ENCODE results near the gene GGTA1. TPM values are rescaled to one million over a fixed set of nuclear protein-coding genes. Genes with fewer than 3 reads are reported as not detected.

Gene GGTA1
- total and polyA plus RNA-seq, 2 experiments from 2014 or later = 0.16 TPM; not detected in 1

DNA sequence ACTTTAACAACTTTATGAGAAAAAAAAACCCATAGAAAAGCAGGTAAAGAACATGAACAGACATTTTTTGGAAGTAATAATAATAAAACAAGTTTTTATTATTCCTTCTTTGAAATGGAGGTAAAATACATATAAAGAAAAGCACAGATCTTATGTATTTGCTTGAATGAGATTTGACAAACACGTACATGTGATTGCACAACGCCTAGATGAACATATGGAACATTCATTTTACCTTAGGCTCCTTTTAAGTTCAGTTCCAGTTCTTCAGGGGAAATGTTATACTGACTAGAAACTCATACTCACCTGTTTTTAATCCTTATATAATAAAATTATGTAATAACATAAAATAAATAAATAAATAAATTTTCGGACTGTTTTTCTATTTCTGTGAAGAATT, 61.8 kb downstream of the GGTA1 start:
- ATAC-seq (no peak), DNase-seq (ENCODE audit: low spot score) (no peak)
- Histone ChIP-seq H3K4me3 (no peak overlapping the region), H3K4me1 (ENCODE audit: insufficient read depth) (no peaks in the 10 kb centered on the region), H3K27ac (ENCODE audit: low read depth) (no peak overlapping the region), H4K20me1 (replicated peaks; ENCODE audit: insufficient read depth) (no peaks in the 10 kb centered on the region), H3K4me2 (no peak overlapping the region), H3K36me3 (ENCODE audit: insufficient read depth) (no peaks in the 10 kb centered on the region), H2AFZ (no peak overlapping the region), H3K79me2 (replicated peaks; ENCODE audit: insufficient read depth) (no peaks in the 10 kb centered on the region), H3F3A (replicated peaks; ENCODE audit: low read depth) (no peaks in the 10 kb centered on the region), H3K9me2 (ENCODE audit: insufficient read depth) (no peaks in the 10 kb centered on the region), H3K27me3 (ENCODE audit: insufficient read depth) (no peaks in the 10 kb centered on the region)
- H3K36me3 Mint-ChIP-seq (ENCODE audit: low read depth) = no peaks in the 10 kb centered on the region
- H3K27ac Mint-ChIP-seq = no peak overlapping the region
- no peak for TF ChIP-seq EZH2 (IDR thresholded peaks at IDR 0.05; ENCODE audit: low read depth, unreplicated experiment)
- TF ChIP-seq NANOG (IDR thresholded peaks at IDR 0.05; ENCODE audit: borderline replicate concordance) = no peak
- no peak for TF ChIP-seq REST (IDR thresholded peaks at IDR 0.05; ENCODE audit: unreplicated experiment)
- TF ChIP-seq JUNB (IDR thresholded peaks at IDR 0.05; ENCODE audit: unreplicated experiment) = no peak
- TF ChIP-seq, protein P1, sequence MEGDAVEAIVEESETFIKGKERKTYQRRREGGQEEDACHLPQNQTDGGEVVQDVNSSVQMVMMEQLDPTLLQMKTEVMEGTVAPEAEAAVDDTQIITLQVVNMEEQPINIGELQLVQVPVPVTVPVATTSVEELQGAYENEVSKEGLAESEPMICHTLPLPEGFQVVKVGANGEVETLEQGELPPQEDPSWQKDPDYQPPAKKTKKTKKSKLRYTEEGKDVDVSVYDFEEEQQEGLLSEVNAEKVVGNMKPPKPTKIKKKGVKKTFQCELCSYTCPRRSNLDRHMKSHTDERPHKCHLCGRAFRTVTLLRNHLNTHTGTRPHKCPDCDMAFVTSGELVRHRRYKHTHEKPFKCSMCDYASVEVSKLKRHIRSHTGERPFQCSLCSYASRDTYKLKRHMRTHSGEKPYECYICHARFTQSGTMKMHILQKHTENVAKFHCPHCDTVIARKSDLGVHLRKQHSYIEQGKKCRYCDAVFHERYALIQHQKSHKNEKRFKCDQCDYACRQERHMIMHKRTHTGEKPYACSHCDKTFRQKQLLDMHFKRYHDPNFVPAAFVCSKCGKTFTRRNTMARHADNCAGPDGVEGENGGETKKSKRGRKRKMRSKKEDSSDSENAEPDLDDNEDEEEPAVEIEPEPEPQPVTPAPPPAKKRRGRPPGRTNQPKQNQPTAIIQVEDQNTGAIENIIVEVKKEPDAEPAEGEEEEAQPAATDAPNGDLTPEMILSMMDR (conservative IDR thresholded peaks at IDR 0.05; ENCODE audit: low read depth in 2 of 2) = no peak
- TF ChIP-seq STAT1 (IDR thresholded peaks at IDR 0.05; ENCODE audit: unreplicated experiment) = no peak
- TF ChIP-seq CREB1 (CRISPR knock-in tag; IDR thresholded peaks at IDR 0.05; ENCODE audit: low read depth) = no peak
- no peak for TF ChIP-seq POLR2AphosphoS5 (IDR thresholded peaks at IDR 0.05; ENCODE audit: low read depth)
- TF ChIP-seq ZNF331 (CRISPR knock-in tag; IDR thresholded peaks at IDR 0.05; ENCODE audit: low read depth) = no peak
- no peak for TF ChIP-seq ZNF114 (CRISPR knock-in tag; IDR thresholded peaks at IDR 0.05)
- no peak for TF ChIP-seq EZH2phosphoT487 (IDR thresholded peaks at IDR 0.05; ENCODE audit: unreplicated experiment)
- no peak for TF ChIP-seq ZNF462 (CRISPR knock-in tag; IDR thresholded peaks at IDR 0.05)
- TF ChIP-seq, protein P2, sequence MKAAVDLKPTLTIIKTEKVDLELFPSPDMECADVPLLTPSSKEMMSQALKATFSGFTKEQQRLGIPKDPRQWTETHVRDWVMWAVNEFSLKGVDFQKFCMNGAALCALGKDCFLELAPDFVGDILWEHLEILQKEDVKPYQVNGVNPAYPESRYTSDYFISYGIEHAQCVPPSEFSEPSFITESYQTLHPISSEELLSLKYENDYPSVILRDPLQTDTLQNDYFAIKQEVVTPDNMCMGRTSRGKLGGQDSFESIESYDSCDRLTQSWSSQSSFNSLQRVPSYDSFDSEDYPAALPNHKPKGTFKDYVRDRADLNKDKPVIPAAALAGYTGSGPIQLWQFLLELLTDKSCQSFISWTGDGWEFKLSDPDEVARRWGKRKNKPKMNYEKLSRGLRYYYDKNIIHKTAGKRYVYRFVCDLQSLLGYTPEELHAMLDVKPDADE (IDR thresholded peaks at IDR 0.05) = no peak
- no peaks in the 10 kb centered on the region for H3K27me3 Mint-ChIP-seq (ENCODE audit: insufficient read depth, low read depth, poor library complexity)
- H3K4me3 Mint-ChIP-seq = no peak overlapping the region
- H3K9me3 Mint-ChIP-seq = no peaks in the 10 kb centered on the region
- H3K4me1 Mint-ChIP-seq = no peaks in the 10 kb centered on the region

Data from GM23338 (cell line).